ENCODE measurements around the gene ZNF564. TPM values are rescaled to one million over a fixed set of nuclear protein-coding genes. Genes with fewer than 3 reads are reported as not detected.

Gene ZNF564
- total and polyA plus RNA-seq, 2 of the 13 experiments (the other 11 are each of a cell fraction or from before 2014, with no cell fraction given) = 2.3 to 11.1 TPM

DNA sequence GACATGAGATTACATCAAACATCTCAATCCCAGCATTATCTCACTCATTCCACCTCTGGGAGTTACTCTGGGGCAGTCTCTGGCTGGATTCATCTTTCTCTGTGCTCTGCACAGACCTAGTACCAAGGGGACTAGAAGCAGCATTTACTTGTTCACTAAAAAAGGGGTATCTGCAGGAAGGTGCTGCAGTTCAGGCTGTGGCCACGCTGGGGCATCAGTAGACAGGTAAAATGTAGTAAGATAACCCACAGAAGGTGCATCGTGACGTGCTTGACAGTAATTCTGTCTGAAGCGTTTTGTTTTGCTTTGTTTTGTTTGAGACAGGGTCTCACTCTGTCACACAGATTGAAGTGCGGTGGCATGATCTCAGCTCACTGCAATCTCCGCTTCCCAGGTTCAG is 29.3 kb downstream of the ZNF564 start:
- peaks cover 71% of the 10 kb centered on the region for H3K9me3 ChIP-seq (ENCODE audit: low read length)
- peaks cover 10 to 19% of the 10 kb centered on the region in 2 experiments; a peak in 4 of 5 replicates for H3K36me3 ChIP-seq (replicated peaks in 1 of 2; ENCODE audit: control insufficient read depth in 1 of 2, insufficient read depth in 2 of 2, low read length in 2 of 2)
- peak; percentile 38; the same call in 1 of the 3 replicates for ATAC-seq
- no peak for FAIRE-seq
- no peak overlapping the region for H2AFZ ChIP-seq (ENCODE audit: low read length)
- H3K27ac ChIP-seq (ENCODE audit: extremely low read length, insufficient read depth, low read length) = no peak overlapping the region
- intact Hi-C loops (cut with micrococcal nuclease; ENCODE audit: unreplicated experiment) (no loop called here), in situ Hi-C loops (cut with HindIII; ENCODE audit: extremely low pct_ligation_motif_present, low pct_unique_long_range_greater_than_20kb) (no loop called here)
- no peaks in the 10 kb centered on the region for H4K20me1 ChIP-seq (ENCODE audit: insufficient read depth, low read length)
- no TSS peak for BruUV-seq (replicated peaks)
- H3K9ac ChIP-seq (ENCODE audit: insufficient read depth, low read depth, low read length) = no peak overlapping the region
- ChIA-PET POLR2A (no interaction called here), CTCF (ENCODE audit: low intra/inter-chr PET ratio, low total read pairs) (no interaction called here)
- no peaks in the 10 kb centered on the region for H3K4me1 ChIP-seq (ENCODE audit: insufficient read depth, low read length)
- H3K79me2 ChIP-seq (ENCODE audit: insufficient read depth, low read length) = no peaks in the 10 kb centered on the region
- no peak overlapping the region for H3K4me3 ChIP-seq (replicated peaks in 1 of 3; ENCODE audit: insufficient read depth in 1 of 3, low read depth in 2 of 3, low read length in 3 of 3)
- no peak overlapping the region for H3K4me2 ChIP-seq (ENCODE audit: low read depth, low read length)
- peak; percentile 18 for DNase-seq (ENCODE audit: low spot score)
- H3K27me3 ChIP-seq (ENCODE audit: control insufficient read depth in 1 of 2, insufficient read depth in 2 of 2, low read length in 2 of 2) = no peaks in the 10 kb centered on the region
- 91% methylated on average over 6 of the region's 6 CpGs for WGBS (ENCODE audit: low lambda C conversion rate)
- TF ChIP-seq STAG1 (CRISPR knock-in tag; IDR thresholded peaks at IDR 0.05) (peak; percentile 42), MXD1 (CRISPR knock-in tag; IDR thresholded peaks at IDR 0.05) (no peak), CTCF (CRISPR knock-in tag; IDR thresholded peaks at IDR 0.05) (peak; percentile 57), SMC3 (IDR thresholded peaks at IDR 0.05; ENCODE audit: low read length) (peak; percentile 10; the same call in 1 of the 2 replicates)

DNA sequence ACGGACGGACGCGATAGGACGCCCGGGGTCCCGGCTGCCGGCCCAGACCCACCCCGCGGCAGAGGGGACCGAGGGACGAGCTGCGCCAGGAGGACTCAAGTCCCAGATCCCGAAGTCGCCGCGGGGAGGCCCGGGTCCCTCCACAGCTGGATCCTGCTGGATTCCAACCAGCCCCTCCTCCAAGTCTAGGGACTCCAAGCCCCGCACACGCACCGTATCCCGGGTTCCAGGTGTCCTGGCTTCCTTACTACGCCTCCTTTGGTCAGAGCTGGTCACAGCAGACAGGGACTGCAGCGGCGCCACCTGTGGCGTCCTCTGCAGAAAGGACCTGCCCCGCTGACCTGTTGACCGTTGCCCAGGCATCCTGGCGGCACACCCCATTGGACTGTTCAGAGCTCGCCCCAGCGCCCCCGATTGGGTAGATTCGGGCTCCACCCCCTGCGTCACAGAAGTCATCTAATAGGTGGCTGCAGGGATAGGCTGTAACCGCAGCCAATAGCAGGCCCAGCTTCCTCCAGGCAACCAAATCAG is 37.7 kb downstream of the ZNF564 start:
- ATAC-seq (no peak), FAIRE-seq (no peak), DNase-seq (ENCODE audit: low spot score) (no peak)
- Histone ChIP-seq H3K27ac (ENCODE audit: extremely low read length, insufficient read depth, low read length) (no peak overlapping the region), H3K4me3 (replicated peaks in 1 of 3; ENCODE audit: insufficient read depth in 1 of 3, low read depth in 2 of 3, low read length in 3 of 3) (no peak overlapping the region), H3K4me1 (ENCODE audit: insufficient read depth, low read length) (no peaks in the 10 kb centered on the region), H2AFZ (ENCODE audit: low read length) (no peak overlapping the region), H3K4me2 (ENCODE audit: low read depth, low read length) (no peak overlapping the region), H3K79me2 (ENCODE audit: insufficient read depth, low read length) (no peaks in the 10 kb centered on the region), H3K9me3 (ENCODE audit: low read length) (no peaks in the 10 kb centered on the region; the same call in 1 of the 2 replicates), H3K27me3 (ENCODE audit: control insufficient read depth in 1 of 2, insufficient read depth in 2 of 2, low read length in 2 of 2) (no peaks in the 10 kb centered on the region), H4K20me1 (ENCODE audit: insufficient read depth, low read length) (no peaks in the 10 kb centered on the region), H3K36me3 (replicated peaks in 1 of 2; ENCODE audit: control insufficient read depth in 1 of 2, insufficient read depth in 2 of 2, low read length in 2 of 2) (no peaks in the 10 kb centered on the region), H3K9ac (ENCODE audit: insufficient read depth, low read depth, low read length) (no peak overlapping the region)
- TF ChIP-seq POLR2AphosphoS5 (IDR thresholded peaks at IDR 0.05; ENCODE audit: low read depth, low read length) = no peak
- no peak for TF ChIP-seq ZNF207 (IDR thresholded peaks at IDR 0.05; ENCODE audit: borderline replicate concordance)
- no peak for TF ChIP-seq ZNF660 (CRISPR knock-in tag; IDR thresholded peaks at IDR 0.05; ENCODE audit: borderline replicate concordance, low read depth)
- peak; percentile 69 for TF ChIP-seq AGO2 (optimal IDR thresholded peaks at IDR 0.05; ENCODE audit: low read depth, low read length)
- no peak for TF ChIP-seq SP4 (CRISPR knock-in tag; IDR thresholded peaks at IDR 0.05)
- TF ChIP-seq, protein P1, sequence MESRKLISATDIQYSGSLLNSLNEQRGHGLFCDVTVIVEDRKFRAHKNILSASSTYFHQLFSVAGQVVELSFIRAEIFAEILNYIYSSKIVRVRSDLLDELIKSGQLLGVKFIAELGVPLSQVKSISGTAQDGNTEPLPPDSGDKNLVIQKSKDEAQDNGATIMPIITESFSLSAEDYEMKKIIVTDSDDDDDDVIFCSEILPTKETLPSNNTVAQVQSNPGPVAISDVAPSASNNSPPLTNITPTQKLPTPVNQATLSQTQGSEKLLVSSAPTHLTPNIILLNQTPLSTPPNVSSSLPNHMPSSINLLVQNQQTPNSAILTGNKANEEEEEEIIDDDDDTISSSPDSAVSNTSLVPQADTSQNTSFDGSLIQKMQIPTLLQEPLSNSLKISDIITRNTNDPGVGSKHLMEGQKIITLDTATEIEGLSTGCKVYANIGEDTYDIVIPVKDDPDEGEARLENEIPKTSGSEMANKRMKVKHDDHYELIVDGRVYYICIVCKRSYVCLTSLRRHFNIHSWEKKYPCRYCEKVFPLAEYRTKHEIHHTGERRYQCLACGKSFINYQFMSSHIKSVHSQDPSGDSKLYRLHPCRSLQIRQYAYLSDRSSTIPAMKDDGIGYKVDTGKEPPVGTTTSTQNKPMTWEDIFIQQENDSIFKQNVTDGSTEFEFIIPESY (CRISPR knock-in tag; IDR thresholded peaks at IDR 0.05) = peak; percentile 21; the same call in 1 of the 2 replicates
- no peak for TF ChIP-seq ARNTL (CRISPR knock-in tag; IDR thresholded peaks at IDR 0.05)
- no peak for TF ChIP-seq ZNF768 (CRISPR knock-in tag; IDR thresholded peaks at IDR 0.05)
- no TSS peak for BruUV-seq (replicated peaks)
- in situ Hi-C loops (cut with HindIII; ENCODE audit: extremely low pct_ligation_motif_present, low pct_unique_long_range_greater_than_20kb) = no loop called here
- POLR2A ChIA-PET = no interaction called here
- intact Hi-C loops (cut with micrococcal nuclease; ENCODE audit: unreplicated experiment) = no loop called here
- CTCF ChIA-PET (ENCODE audit: low intra/inter-chr PET ratio, low total read pairs) = no interaction called here
- WGBS (ENCODE audit: low lambda C conversion rate) = 91% methylated on average over 22 of the region's 35 CpGs
